Measurements from ENCODE around the gene PLA2G4E.

Gene PLA2G4E

DNA sequence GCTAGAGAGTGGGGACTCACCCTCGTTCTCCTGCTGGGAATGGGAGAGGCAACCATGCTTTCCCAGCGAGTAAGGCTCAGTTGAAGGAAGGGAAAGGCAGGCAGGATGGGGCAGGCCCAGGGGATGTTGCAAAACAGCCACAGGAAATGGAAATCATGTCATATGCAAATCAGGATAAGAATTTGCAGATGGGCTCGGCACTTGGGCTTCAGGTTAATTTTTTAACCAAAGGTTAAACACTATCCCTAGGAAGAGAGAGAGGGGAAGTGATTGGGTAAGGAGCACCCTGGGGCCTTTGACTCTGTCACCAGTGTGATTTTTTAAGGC lies 14.6 kb upstream of the PLA2G4E start:
- Histone ChIP-seq H3K4me1 (ENCODE audit: control insufficient read depth, insufficient read depth, low read length) (no peaks in the 10 kb centered on the region), H3K9me3 (ENCODE audit: control insufficient read depth in 2 of 2, low read length in 2 of 2) (peaks cover 0 to 2% of the 10 kb centered on the region in 2 donors), H3K36me3 (ENCODE audit: control insufficient read depth in 2 of 2, insufficient read depth in 2 of 2, low read length in 2 of 2) (no peaks in the 10 kb centered on the region), H3K4me3 (ENCODE audit: low read length in 2 of 2) (no peak overlapping the region), H3K27ac (ENCODE audit: low read length) (no peak overlapping the region), H3K27me3 (ENCODE audit: control insufficient read depth in 1 of 2, insufficient read depth in 2 of 2, low read length in 2 of 2) (peaks cover 2 to 3% of the 10 kb centered on the region in 2 donors), H3K9ac (ENCODE audit: low read length in 2 of 2) (no peak overlapping the region)

DNA sequence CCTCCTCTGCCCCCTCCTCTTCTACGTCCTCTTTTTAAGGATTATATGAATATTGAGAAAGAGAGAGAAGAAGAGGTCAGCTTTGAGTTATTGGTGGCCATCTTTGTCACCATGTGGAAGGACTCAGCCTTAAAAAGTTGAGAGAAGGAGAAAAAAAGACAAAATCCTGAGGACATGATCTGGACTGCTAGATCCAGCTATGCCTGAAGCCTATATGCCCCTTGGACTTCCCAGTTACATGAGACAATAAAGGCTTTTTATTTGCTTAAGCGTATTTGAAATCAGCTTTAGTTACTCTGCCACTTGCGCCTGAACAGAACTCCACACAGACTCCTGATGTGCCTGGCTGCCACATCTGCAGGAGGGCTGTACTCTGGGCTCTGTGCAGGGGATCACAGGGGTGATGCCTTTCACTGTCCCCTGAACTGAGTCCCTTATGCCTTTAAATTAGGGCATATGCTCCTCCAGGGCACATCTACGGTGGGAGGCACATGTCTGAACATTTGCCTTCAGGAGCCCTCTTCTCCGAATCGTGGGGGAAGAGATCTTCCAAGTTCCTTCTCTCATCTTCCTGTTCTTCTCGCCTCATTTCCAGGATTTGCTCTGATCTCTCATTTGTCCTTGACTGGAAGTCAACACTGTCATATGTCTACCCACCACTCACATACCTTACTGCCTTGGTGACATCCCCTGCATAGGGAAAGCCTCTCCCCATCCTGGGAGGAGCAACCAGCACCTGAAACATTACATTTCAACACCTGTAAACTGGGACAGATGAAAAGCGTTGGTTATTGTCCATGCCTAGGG lies 14.0 kb upstream of the PLA2G4E start:
- H3K27me3 ChIP-seq (ENCODE audit: control insufficient read depth in 1 of 2, insufficient read depth in 2 of 2, low read length in 2 of 2) = peaks cover 2 to 3% of the 10 kb centered on the region in 2 donors
- H3K27ac ChIP-seq (ENCODE audit: low read length) = no peak overlapping the region

DNA sequence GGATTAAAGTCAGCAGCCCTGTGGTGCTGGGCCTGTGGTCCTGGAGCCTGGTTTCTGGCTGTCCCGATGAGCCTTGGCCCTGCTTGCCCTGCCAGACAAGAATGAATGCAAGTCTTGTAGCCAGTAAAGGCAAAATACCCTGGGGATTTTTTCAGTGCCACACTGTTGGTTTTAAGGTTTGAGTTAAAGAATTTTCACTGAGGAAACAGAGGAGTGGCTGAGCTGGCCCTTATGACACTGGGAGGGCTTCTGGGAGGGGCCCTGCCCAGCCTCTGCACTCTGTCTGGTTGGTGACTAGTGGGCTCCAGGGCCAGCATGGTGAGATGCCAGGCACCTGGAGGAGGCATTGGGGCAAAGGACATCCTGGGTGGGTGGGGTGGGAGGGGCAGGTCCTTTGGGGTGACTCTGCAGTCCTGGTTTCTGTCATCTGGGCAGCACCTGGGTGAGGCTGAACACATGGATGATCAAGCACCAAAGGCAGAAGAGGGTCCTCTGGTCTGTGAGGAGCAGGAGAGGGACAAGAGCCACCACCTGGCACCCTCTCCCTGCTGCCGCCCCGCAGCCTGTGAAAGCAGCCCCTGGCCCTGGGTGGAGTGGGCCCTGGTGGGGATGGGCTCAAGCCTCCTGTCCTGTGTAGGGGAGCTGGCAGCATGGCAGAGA lies 12.5 kb upstream of the PLA2G4E start:
- no peak overlapping the region for H3K9ac ChIP-seq (ENCODE audit: low read length in 2 of 2)
- peaks cover 2 to 3% of the 10 kb centered on the region in 2 donors for H3K27me3 ChIP-seq (ENCODE audit: control insufficient read depth in 1 of 2, insufficient read depth in 2 of 2, low read length in 2 of 2)
- peaks cover 0 to 2% of the 10 kb centered on the region in 2 donors for H3K9me3 ChIP-seq (ENCODE audit: control insufficient read depth in 2 of 2, low read length in 2 of 2)
- no peak overlapping the region for H3K4me3 ChIP-seq (ENCODE audit: low read length in 2 of 2)
- H3K4me1 ChIP-seq (ENCODE audit: control insufficient read depth, insufficient read depth, low read length) = no peaks in the 10 kb centered on the region
- no peak overlapping the region for H3K27ac ChIP-seq (ENCODE audit: low read length)
- no peaks in the 10 kb centered on the region for H3K36me3 ChIP-seq (ENCODE audit: control insufficient read depth in 2 of 2, insufficient read depth in 2 of 2, low read length in 2 of 2)

More for the DNA sequence above, 14.0 kb upstream of the PLA2G4E start:
- Histone ChIP-seq H3K4me3 (ENCODE audit: low read length in 2 of 2) (no peak overlapping the region), H3K4me1 (ENCODE audit: control insufficient read depth, insufficient read depth, low read length) (no peaks in the 10 kb centered on the region), H3K9ac (ENCODE audit: low read length in 2 of 2) (no peak overlapping the region), H3K9me3 (ENCODE audit: control insufficient read depth in 2 of 2, low read length in 2 of 2) (peaks cover 0 to 2% of the 10 kb centered on the region in 2 donors), H3K36me3 (ENCODE audit: control insufficient read depth in 2 of 2, insufficient read depth in 2 of 2, low read length in 2 of 2) (no peaks in the 10 kb centered on the region)

DNA sequence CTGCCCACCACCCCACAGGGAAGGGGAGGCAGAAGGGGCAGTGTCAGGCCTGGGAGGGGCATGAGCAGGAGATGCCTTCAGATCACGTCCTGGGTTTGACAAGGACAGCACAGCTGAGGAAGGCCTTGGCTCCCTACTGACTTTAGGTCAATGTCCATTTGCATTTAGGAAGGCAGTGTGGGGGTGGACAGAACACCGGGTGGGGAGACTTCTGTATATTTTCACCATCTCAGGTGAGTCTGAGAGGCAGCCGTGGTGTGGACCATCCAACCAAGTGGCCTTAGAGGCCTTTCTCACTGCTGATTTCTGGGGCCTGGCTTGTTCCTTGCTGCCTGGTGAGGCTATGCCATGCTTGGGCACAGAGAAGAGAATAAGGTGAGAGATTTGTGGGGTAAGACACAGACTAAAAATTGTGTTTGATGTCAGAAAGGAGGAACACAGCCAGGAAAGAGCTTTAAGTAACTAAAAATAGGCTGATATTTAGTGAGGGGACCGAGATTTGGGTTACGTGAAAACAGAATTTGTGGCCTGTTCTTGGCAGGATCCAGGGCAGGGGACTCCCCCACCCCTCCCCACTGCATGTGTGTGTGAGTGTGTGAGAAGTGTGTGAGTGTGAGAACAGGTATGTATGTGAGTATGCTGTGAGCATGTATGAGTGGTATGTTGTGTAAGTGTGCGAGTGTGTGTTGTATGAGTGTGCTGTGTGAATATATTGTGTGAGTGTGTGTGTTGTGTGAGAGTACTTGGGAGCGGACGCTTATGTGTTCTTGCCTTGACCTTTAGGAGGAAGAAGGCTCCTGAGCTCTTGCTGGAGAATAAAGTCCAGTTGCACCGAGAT lies 11.8 kb upstream of the PLA2G4E start:
- H3K4me1 ChIP-seq (ENCODE audit: control insufficient read depth, insufficient read depth, low read length) = no peaks in the 10 kb centered on the region
- H3K27me3 ChIP-seq (ENCODE audit: control insufficient read depth in 1 of 2, insufficient read depth in 2 of 2, low read length in 2 of 2) = peaks cover under 1 to 1% of the 10 kb centered on the region in 2 donors
- H3K36me3 ChIP-seq (ENCODE audit: control insufficient read depth in 2 of 2, insufficient read depth in 2 of 2, low read length in 2 of 2) = no peaks in the 10 kb centered on the region
- no peak overlapping the region for H3K4me3 ChIP-seq (ENCODE audit: low read length in 2 of 2)
- H3K9ac ChIP-seq (ENCODE audit: low read length in 2 of 2) = no peak overlapping the region
- peaks cover 0 to 2% of the 10 kb centered on the region in 2 donors for H3K9me3 ChIP-seq (ENCODE audit: control insufficient read depth in 2 of 2, low read length in 2 of 2)
- H3K27ac ChIP-seq (ENCODE audit: low read length) = no peak overlapping the region

DNA sequence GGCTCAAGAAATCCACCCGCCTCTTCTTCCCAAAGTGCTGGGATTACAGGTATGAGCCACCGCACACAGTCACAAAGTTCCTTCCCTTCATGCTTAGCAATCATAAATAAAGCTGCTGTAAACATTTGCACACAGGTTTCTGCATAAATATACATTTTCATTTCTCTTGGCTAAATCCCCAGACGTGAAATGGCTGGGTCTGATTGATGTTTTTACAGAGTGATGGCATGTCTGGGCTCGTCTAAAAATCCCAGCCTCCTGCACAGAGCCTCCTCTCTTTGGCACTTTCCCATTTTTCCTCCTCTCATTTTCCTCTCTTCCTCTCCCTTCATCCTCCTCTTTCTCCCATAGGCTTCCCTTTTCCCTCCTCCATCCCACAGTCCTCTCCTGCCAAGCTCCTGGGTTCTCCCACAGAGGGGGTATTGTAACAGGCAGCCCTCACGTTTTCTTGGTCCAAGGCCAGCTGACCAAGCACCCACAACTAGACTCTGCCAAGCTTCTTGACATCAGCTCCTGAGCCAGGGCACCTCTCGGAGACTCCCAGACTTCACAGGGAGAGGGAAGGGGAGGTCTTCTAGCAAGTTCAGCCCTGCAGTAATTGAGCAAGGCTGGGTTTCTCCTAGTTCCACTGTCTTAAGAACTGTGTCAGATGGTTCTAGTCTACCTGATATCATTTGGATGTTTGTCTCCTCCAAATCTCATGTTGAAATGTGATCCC lies 10.5 kb upstream of the PLA2G4E start:
- no peak overlapping the region for H3K27ac ChIP-seq (ENCODE audit: low read length)
- no peaks in the 10 kb centered on the region for H3K4me1 ChIP-seq (ENCODE audit: control insufficient read depth, insufficient read depth, low read length)
- no peak overlapping the region for H3K9ac ChIP-seq (ENCODE audit: low read length in 2 of 2)
- no peaks in the 10 kb centered on the region for H3K27me3 ChIP-seq (ENCODE audit: control insufficient read depth in 1 of 2, insufficient read depth in 2 of 2, low read length in 2 of 2)
- peaks cover 0 to 2% of the 10 kb centered on the region in 2 donors for H3K9me3 ChIP-seq (ENCODE audit: control insufficient read depth in 2 of 2, low read length in 2 of 2)
- no peaks in the 10 kb centered on the region for H3K36me3 ChIP-seq (ENCODE audit: control insufficient read depth in 2 of 2, insufficient read depth in 2 of 2, low read length in 2 of 2)
- H3K4me3 ChIP-seq (ENCODE audit: low read length in 2 of 2) = no peak overlapping the region

DNA sequence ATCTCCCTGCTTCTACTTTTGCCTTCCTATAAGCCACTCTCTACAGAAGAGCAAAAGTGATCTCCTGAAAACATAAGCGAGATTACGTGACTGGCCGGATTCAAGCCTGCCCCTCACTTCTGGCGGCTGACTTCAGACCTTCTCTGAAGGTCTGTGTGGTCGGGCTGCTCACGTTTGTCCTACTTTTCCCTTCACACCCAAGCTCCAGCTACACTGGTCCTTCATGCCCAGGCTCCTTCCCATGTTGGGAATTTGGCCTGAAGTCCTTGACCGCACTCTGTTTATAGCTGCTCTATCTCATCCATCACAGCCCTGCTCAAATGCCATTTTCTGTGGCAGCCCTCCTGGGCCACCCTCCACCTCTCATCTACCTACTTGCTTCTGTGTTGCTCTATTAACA lies 6.7 kb upstream of the PLA2G4E start:
- no peak overlapping the region for H3K4me3 ChIP-seq (ENCODE audit: low read length in 2 of 2)
- H3K9ac ChIP-seq (ENCODE audit: low read length in 2 of 2) = no peak overlapping the region
- H3K27me3 ChIP-seq (ENCODE audit: control insufficient read depth in 1 of 2, insufficient read depth in 2 of 2, low read length in 2 of 2) = peaks cover 0 to 2% of the 10 kb centered on the region in 2 donors
- no peak overlapping the region for H3K27ac ChIP-seq (ENCODE audit: low read length)
- H3K9me3 ChIP-seq (ENCODE audit: control insufficient read depth in 2 of 2, low read length in 2 of 2) = peaks cover 0 to 2% of the 10 kb centered on the region in 2 donors
- H3K4me1 ChIP-seq (ENCODE audit: control insufficient read depth, insufficient read depth, low read length) = no peaks in the 10 kb centered on the region
- no peaks in the 10 kb centered on the region for H3K36me3 ChIP-seq (ENCODE audit: control insufficient read depth in 2 of 2, insufficient read depth in 2 of 2, low read length in 2 of 2)

DNA sequence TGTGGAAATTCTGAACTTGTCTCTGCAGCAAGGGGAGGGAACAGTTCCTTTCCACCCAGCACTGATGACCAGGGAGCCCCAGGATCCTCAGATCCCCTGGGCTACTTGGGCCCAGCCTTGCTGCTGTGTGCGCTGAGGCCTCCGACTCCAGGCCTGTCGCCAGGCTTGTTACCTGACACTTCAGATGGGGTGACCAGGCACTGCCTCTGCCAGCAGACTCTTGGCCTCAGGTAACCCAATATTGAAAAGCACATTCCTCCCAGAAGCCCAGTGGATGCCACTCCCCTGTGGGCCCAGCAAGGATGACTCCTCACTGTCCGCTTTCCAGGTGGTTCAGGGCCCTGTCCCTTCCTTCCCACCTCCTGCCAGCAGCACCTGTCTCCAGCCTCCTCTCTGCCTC lies 3.5 kb upstream of the PLA2G4E start:
- H3K9ac ChIP-seq (ENCODE audit: low read length in 2 of 2) = no peak overlapping the region
- H3K9me3 ChIP-seq (ENCODE audit: control insufficient read depth in 2 of 2, low read length in 2 of 2) = no peaks in the 10 kb centered on the region
- H3K27ac ChIP-seq (ENCODE audit: low read length) = no peak overlapping the region
- no peaks in the 10 kb centered on the region for H3K4me1 ChIP-seq (ENCODE audit: control insufficient read depth, insufficient read depth, low read length)
- no peaks in the 10 kb centered on the region for H3K36me3 ChIP-seq (ENCODE audit: control insufficient read depth in 2 of 2, insufficient read depth in 2 of 2, low read length in 2 of 2)
- H3K4me3 ChIP-seq (ENCODE audit: low read length in 2 of 2) = no peak overlapping the region
- H3K27me3 ChIP-seq (ENCODE audit: control insufficient read depth in 1 of 2, insufficient read depth in 2 of 2, low read length in 2 of 2) = peaks cover 0 to 2% of the 10 kb centered on the region in 2 donors

DNA sequence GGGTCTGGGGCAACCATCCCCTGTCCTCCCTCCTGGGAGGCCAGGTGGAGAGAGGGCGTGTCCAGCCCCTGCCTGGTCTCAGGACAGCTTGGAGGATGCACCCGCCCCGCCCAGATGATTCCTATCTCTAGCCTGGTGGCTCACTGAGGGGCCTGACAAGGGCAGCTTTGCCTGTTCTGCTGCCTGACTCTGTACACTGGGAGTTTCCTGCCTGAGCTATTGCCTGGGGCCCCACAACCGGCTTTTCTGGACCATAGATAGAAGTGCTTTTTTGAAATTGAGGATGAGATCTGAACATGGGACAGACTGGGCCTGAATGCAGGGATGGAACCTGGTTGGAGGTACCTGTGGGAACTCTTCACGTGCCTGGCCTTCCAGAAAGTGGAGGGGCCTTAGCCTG lies 751 bp upstream of the PLA2G4E start:
- H3K27me3 ChIP-seq (ENCODE audit: control insufficient read depth in 1 of 2, insufficient read depth in 2 of 2, low read length in 2 of 2) = peaks cover 0 to 2% of the 10 kb centered on the region in 2 donors
- H3K27ac ChIP-seq (ENCODE audit: low read length) = no peak overlapping the region
- H3K9ac ChIP-seq (ENCODE audit: low read length in 2 of 2) = no peak overlapping the region
- no peak overlapping the region for H3K4me3 ChIP-seq (ENCODE audit: low read length in 2 of 2)
- H3K4me1 ChIP-seq (ENCODE audit: control insufficient read depth, insufficient read depth, low read length) = no peaks in the 10 kb centered on the region
- no peaks in the 10 kb centered on the region for H3K36me3 ChIP-seq (ENCODE audit: control insufficient read depth in 2 of 2, insufficient read depth in 2 of 2, low read length in 2 of 2)
- no peaks in the 10 kb centered on the region for H3K9me3 ChIP-seq (ENCODE audit: control insufficient read depth in 2 of 2, low read length in 2 of 2)

DNA sequence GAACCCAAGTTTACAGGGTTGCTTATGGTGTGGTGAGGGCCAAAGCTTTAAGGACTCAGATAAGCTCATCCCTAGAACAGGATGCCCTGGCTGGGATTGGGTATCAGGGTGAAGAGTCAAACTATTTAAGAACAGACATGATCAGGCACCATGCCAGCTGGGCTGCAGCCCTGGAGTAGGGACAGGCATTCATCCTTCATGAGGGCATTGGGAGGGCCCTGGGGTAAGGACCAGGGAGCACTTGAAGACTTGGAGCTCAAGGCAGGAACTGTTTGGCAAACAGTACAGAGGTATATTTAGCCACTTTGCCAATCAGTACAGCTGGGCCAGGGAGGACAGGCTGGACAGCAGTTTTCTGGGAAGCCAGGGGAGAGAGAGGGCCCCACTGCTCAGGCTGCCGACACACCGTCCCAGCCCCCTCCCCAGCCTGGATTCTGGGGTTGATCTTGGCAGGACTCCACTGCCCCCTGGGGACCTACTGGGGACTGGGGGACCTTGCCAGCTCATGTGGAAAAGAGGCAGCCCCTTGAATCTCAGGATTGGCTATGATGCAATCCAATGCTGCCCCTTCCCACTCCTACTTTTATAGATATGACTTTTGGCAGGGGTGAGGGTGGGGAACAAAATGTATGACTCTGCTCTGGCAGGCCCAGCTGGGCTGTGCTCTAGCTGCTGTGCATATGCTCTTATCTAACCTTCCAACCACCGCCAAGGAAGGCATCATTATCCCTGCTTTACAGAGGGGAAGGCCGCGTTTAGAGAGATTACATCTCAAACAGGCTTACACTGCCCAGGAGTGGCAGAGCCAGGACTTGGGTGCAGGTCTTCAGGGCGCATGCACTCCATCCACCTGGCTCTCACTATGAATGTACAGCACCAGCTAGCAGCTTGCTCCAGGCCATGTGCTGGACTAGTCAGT lies 2.3 kb downstream of the PLA2G4E start:
- Histone ChIP-seq H3K27me3 (ENCODE audit: control insufficient read depth in 1 of 2, insufficient read depth in 2 of 2, low read length in 2 of 2) (peaks cover 0 to 2% of the 10 kb centered on the region in 2 donors), H3K9ac (ENCODE audit: low read length in 2 of 2) (no peak overlapping the region), H3K9me3 (ENCODE audit: control insufficient read depth in 2 of 2, low read length in 2 of 2) (no peaks in the 10 kb centered on the region), H3K27ac (ENCODE audit: low read length) (no peak overlapping the region), H3K4me1 (ENCODE audit: control insufficient read depth, insufficient read depth, low read length) (no peaks in the 10 kb centered on the region), H3K36me3 (ENCODE audit: control insufficient read depth in 2 of 2, insufficient read depth in 2 of 2, low read length in 2 of 2) (no peaks in the 10 kb centered on the region), H3K4me3 (ENCODE audit: low read length in 2 of 2) (no peak overlapping the region)

Data from stomach smooth muscle (tissue), 2 donors.